Measurements from ENCODE around the gene HUNK.

DNA sequence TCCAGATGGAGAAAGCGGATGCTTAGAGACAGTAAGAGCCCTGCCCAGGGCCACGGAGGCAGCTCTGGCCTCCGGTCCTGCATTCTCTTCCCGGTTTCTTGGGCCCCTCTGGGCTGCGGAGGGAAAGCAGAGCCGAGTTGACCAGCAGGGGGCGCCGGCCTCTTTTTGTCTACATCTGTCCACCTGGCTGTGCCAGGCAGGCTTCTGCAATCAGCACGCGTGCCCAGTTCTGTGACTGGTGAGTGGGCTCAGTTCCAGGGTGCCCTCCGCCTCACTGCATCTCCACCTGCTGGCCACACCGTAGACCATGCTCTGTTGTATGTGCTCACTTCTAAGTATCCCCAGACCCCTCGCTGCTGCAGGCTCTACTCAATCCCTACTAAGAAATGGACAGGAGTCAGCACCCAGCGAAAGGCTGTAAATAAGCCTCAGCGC, 6.7 kb upstream of the HUNK start:
- TF ChIP-seq POLR2A (IDR thresholded peaks at IDR 0.05), result no peak
- TF ChIP-seq, protein P1, sequence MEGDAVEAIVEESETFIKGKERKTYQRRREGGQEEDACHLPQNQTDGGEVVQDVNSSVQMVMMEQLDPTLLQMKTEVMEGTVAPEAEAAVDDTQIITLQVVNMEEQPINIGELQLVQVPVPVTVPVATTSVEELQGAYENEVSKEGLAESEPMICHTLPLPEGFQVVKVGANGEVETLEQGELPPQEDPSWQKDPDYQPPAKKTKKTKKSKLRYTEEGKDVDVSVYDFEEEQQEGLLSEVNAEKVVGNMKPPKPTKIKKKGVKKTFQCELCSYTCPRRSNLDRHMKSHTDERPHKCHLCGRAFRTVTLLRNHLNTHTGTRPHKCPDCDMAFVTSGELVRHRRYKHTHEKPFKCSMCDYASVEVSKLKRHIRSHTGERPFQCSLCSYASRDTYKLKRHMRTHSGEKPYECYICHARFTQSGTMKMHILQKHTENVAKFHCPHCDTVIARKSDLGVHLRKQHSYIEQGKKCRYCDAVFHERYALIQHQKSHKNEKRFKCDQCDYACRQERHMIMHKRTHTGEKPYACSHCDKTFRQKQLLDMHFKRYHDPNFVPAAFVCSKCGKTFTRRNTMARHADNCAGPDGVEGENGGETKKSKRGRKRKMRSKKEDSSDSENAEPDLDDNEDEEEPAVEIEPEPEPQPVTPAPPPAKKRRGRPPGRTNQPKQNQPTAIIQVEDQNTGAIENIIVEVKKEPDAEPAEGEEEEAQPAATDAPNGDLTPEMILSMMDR (IDR thresholded peaks at IDR 0.05), result peak; percentile 79 to 97 (median 96)

Data from right lobe of liver (tissue), 4 donors.